Hematopoietic multipotent progenitor cell treated with erythropoietin and hydrocortisone succinate and interleukin-3 and kit ligand, for 4 days (in vitro differentiated cells): ENCODE measurements around the gene INTS11.
A peak's percentile ranks its signal among the peaks of the same experiment; 100 is the strongest.
"Not testable (repeated sequence)": the region's sequence is repeated elsewhere in the genome, so short reads cannot be mapped to it uniquely, and the experiment has no call there.

ENCODE experiments used
- DNase-seq: peaks from one replicate; pipeline ENCODE4 v3.0.0-alpha.2; 2015

Gene INTS11

DNA sequence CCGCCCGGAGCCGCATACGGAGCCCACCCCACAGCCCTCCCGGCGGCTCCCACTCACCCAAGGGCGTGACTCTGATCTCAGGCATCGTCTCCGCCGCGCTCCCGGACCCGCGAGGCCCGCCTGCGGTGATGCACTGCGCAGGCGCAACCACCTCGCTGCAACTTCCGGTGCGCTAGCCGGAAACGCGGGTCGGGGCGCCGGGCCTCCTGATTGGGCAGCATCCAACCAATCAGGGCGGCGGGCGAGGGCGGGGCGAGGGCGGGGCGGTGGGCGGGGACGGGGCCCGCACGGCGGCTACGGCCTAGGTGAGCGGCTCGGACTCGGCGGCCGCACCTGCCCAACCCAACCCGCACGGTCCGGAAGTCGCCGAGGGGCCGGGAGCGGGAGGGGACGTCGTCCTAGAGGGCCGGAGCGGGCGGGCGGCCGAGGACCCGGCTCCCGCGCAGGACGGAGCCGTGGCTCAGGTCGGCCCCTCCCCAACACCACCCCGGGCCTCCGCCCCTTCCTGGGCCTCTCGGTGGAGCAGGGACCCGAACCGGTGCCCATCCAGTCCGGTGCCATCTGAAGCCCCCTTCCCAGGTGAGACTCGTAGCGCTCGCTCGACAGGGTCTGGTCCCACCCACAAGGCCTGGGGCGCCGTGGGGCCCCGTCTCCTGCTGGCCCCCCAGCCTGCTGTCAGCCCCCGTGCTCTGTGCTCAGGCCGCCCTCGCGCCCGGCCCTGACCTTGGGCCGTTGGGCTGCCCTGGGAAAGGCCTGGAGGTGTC lies at the start of gene INTS11, which contains the start of gene CPTP:
Gene INTS11, minus strand, starts transcription at position 137 of the 764 bp plus-strand sequence. Its CDS starts 52 bp downstream, at position 85.
Gene CPTP, plus strand, starts transcription at position 279 of the 764 bp plus-strand sequence. CDS start 2,109 bp downstream, outside the sequence.
- DNase-seq: peak; percentile 97

DNA sequence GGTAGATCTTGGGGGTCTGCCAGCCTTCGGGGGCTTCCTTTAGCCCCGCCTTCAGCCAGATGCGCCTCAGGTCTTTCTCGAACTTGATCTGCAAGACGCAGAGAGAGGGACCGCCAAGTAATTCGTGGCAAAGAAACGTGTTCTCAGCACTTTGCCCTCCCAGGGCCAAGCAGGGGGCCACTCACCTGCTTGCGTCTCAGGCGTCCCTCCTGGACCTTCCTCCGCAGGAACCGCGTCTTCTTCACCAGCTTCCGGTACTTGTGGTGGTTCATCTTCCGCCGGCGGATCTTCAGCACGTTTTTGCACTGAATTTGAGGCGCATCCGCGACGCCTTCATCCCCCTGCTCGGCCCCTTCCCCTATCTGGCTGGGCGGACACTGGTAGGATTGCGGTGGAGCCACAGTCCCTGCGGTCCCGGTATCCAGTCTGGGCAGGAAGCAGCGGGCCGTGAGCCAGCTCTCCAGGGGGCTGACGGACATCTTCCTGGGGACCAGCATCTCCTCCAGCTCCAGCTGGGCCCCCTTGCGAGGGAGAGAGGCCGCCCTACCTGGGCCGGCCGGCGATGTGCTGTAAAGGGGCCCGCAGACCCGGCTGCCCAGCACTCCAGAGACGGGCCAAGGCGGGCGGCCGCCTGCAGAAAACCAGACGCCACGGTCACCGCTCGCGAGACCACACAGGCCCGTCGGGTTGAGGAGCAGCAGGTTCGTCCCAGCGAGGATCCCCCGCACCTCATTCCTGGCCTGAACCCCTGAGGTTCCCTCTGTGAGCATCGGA lies 49.5 kb upstream of the INTS11 start:
- no peak for DNase-seq

DNA sequence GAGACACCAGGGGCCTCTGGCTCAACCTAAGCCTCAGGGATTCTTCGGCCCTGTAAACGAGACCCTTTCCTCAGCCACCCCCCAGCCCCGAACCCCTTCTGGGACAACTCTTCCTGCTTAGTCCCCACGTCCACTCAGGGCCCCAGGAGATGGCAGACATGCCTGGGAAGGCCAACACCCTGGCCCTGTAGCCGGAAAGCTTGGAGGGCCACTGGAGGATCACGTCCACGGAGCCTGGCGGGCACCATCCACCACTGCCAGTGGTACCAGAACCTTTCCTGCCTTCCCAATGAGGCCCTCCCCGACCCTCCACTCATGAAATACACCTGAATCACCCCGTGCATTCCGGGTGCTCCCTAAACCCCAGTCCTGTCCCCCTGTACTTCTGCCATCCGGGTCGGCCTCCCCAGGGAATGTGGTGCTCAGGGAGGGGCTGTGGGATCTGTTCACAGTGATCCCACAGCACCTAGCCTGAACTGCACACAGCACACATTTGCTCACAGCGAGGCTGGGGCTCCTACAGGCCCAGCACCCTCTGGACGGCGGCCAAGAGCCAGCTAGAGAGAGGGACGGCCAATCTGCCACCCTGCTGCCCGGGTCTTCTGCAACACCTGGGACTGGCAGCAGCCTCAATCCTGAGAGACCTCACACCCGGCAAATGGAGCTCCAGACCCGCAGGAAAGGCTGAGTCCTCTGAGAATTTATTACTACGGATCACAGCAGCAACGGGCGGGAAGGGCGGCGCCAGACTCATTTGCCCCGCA lies 48.8 kb upstream of the INTS11 start:
- no peak for DNase-seq

DNA sequence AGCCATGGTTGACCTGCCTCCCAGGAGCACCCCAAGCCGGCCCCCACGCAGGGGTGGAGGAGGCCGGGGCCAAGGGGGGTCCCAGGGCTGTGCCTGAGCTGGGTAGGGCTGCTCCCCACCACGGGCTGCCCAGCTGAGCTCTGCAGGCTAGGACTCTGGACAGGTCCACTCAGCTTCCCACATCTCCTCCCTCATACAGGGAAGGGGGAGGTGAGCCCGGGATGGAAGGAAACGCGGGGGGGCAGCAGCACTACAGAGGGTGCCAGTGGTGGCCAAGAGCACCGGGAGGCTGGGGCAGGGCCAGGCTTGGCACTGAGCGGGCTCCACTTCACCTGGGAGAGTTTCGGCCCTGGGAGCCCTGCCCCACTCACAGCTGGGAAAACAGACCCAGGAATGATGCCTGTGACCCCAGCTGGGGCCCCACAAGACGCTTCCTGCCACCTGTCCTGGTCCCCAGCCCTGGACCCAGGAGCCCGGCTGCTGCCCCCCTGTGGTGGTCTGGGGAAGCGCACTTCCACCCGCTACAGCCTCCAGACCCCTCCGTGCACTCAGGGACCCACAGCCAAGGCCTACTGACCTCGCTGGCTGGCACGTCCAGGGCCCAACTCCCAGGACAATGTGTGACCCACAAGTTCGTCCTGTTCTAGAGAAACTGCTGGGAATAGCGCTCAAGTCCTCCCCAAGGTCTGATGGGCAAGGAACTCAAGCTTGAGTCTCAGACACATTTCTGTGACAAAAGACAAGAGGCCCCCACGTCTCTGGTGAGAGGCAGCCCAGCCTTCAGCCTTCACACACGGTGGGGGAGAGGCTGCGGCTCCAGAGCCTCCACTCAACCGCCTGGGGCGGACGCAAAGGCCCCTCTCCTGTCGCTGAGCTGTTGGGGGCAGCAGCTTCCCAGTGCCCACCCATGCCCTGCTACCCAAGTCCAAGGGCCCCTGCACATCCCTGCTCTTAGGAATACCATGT lies 47.6 kb upstream of the INTS11 start:
- peak; percentile 77 for DNase-seq

DNA sequence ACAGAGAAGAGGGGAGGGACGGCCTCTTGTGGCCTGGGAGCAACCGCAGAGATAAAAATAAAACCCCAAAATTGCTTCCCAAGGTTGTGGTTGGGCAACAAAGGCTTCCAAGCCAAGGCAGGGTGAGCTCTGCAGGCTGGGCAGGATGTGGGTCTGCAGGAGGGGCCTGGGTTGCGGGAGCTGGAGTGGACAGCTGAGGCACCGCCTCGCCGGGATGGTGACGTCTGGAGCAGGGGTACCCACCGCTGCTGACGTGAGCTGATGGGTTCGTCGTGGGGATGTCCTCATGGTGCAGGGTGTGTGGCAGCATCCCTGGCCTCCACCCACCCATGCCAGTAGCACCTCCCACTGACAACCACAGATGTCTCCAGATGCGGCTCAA lies 46.9 kb upstream of the INTS11 start:
- DNase-seq: peak; percentile 91

DNA sequence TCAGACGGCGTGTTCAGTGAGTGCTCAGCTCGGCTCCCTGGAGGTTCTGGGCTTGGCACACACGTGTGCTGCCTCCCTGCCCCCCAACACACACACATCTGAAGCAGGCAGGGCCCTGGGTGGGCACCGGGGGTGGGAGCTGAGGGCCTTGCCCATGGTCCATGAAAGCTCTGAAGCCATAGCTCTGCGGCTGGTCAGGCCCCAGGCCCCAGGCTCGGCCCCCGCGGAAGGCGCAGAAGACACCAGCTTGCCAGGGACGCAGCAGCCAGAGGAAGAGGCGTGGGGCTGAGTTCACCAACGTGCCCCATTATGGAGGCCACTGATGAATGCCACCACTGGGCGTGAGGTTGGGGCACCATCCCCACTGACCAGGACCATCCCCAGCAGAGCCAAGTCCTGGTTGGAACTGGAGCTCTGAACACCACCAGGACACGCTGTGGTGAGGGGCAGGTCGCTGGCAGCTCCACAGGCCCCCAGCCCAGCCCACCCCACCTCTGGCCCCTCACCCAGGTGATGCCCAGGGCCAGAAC lies 46.4 kb upstream of the INTS11 start:
- DNase-seq: no peak

DNA sequence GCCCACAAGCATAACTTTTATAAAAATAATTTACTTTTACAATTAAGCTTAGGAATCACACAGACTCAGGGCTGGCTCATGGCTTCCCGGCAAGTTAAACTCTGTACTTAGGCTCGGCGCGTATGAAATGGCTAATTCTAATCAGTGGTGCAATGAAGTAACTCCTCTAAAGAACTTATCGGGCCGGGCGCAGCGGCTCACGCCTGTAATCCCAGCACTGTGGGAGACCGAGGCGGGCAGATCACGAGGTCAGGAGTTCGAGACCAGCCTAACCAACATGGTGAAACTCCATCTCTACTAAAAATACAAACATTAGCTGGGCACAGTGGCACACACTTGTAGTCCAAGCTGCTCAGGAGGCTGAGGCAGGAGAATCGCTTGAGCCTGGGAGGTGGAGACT lies 45.6 kb upstream of the INTS11 start:
- not testable (repeated sequence) for DNase-seq

DNA sequence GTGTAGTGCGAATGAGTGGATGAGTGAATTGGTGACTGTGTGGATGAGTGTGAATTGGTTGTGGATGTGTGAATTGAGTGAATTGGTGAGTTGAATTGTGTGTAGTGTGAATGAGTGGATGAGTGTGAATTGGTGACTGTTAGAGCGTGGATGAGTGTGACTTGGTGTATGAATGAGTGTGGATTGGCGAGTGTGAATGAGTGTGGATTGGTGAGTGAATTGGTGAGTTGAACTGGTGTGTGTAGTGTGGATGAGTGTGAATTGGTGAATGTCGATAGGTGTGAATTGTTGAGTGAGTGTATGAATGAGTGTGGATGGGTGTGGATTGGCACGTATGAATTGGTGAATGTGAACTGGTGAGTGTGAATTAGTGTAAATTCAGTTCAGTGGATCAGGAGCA lies 42.9 kb upstream of the INTS11 start:
- DNase-seq: no peak

DNA sequence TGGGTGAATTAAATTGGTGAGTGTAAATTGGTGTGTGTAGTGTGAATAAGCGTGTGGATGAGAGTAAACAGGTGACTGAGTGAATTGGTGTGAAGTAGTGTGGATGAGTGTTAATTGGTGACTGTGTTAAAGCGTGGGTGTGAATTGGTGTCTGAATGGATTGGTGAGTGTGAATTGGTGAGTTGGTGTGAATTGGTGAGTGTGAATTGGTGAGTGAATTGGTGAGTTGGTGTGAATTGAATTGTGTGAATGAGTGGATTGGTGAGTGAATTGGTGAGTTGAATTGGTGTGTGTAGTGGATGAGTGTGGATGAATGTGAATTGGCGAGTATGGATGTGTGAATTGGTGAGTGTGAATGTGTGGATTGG lies 42.2 kb upstream of the INTS11 start:
- DNase-seq: no peak

DNA sequence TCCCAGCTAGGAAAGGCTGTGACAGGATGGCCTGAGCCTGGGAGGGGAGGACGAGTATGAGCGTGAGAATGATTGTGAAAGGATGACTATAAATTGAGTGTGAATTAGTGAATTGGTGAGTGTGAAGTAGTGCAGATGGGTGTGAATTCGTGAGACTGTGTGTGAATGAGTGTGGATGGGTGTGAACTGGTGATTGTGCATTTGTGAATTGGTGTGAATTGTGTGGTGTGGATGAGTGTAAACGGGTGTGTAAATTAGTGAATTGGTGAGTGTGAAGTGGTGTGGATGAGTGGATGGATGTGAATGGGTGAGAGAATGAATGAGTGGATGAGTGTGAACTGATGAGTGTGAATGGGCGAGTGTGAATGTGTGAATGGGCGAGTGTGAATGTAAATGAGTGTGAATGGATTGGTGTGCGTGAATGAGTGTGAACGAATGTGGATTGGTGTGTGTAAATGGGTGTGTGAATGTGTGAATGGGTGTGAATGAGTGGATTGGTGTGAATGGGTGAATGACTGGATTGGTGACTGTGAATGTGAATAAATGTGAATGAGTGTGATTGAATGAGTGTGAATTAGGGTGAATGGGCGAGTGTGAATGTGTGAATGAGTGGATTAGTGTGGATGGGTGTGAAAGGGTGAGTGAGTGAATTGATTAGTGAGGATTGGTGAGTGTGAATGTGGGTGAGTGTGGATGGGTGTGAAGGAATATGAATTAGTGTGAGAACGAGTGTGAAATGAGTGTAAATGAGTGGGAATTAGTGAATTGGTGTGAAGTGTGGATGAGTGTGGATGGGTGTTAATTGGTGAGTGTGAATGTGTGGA lies 41.6 kb upstream of the INTS11 start:
- no peak for DNase-seq

DNA sequence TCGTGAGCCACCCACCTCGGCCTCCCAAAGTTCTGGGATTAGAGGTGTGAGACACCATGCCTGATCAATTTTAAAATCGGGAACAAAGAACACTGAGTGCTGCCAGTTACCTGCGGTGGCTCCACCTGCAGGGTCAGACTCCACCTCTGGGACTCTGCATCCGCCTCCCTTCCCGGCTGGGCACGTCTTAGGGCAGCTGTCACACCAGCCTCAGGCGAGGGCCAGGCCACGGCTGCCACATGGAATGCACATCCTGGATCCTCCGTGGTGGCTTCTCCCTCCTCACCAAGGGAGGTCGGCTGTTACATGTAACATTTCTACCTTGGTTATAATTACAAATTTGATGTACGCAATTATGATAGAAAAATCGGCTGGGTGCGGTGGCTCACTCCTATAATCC lies 39.8 kb upstream of the INTS11 start:
- DNase-seq: no peak

DNA sequence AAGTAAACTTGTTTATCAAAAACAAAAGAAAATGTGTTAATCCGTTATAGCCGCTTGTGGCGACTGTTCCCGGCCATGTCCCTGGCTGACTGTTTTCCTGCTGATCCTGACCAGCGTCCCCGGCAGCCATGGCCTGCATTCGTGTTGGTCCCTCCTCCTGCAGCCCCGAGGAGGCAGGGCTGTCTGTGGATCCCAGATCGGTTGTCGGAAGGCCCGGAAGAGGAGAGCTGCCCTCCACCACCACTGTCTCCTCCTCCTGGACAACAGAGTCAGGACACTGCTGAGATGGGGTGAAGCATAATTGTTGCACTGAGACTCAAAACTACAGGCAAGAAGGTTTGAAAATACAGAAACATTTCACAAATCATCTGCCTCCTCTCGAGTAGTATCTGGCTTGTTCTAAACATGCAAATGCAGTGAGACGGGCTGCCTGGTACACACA lies 37.5 kb upstream of the INTS11 start:
- DNase-seq: no peak

DNA sequence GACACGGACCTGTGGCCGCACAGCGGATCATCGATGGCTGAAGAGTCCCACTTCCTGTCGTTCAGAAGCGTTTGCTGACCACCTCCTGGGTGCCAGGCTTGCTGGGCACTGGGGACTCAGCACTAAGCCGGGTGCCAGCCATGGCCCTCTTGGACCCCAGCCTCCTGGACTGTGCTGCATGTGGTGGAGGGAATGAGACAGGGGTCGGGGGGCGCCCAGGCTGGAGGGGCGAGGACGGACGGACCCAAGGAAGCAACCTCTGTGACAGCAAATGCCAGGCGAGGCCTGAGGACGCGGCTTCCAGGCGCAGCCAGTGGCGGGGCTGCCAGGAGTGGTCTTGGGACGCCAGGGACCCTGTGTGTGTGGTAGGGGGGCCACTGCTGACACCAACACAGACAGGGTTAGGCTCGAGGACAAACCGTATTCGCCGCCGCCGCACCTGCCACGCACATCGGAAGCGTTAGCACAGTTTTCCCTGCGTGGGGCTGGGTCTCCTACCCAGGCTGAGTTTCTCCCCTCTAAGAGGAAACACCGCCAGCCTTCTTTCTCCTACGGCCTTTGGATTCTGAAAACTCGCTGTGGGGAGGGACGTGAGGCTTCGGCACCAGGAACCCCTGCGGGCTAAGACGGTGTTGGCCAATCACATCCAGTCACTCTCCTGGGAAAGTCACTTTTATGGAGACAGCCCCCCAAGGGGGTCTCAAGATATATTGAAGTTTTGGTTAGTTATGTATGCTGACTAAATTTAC lies 36.9 kb upstream of the INTS11 start:
- DNase-seq: no peak

DNA sequence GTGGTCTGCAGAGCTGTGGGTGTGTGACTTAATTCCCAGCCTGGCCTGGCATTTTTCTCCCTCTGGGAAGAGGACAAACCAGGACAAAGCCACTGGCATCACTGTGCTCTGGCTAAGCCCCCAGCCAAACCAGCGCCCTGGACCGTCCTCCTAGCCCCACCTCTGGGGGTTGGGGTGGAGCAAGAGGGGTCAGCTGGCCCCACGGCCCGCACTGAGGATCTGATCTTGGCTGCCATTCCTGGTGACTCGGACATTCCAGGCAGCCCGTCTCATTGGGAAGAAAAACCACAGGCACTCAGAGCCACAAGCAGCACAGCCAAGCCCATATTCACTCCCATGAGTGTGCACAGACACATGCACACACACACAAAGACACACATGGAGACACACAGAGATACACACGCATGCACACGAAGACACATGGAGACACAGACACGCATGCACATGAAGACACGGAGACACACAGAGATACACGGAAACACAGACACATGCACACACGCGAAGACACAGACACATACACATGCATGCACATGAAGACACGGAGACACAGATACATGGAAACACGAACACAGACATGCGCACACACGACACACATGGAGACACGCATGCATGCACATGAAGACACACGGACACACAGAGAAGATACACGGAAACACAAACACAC lies 36.2 kb upstream of the INTS11 start:
- no peak for DNase-seq

DNA sequence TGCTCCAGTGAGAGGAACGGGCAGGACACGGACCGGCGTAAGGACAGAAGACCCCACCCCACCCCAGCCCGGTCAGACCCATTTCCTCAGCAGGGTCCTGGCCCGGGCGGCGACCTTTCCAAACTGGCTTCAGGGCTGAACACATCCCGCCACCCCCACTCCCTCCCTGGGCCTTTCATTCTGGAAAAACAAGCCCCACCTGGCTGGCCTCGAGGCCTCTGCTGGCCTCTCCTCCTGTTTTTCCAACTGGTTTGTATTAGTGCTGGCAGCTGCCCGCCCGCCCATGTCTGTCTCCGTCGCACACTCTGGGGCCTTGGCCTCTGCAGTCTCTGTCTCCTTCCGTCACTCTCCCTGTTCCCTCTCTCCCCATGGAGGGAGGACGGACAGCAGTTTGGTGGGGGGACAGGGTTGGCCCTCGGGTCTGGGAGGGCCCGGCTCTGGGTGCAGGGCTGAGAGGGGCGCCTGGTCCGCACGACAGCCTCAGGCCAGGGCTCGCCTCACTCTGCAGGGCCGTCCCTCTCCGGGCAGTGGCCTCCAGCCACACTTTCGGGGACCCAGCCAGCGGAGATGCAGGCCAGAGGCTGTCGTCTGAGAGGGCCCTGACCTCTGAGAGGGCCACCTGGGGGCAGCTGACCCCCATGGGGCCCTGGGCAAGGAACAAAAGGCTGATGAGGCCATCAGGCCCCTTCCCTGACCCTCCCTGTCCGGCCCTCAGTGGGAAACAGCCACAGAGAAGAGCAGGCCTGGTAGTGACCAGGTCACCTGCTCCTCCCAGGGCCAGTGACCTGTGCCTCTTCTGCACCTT lies 35.4 kb upstream of the INTS11 start:
- no peak for DNase-seq

DNA sequence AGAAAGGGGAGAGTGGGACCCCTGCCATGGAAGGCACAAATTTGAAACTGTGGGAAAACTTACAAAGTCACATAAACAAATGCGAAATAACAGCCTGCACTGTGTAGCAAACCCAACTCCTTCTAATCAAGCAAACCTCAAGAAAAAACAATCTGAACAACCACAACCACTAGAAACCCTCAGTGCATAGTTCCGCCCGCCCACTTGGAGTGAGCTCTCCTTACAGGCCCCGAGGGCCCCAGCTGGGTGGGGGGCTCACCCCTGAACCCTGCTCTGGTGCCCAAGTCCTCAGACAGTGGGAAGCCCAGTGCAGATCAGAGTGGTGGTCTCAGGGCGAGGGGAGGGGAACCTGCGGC lies 34.8 kb upstream of the INTS11 start:
- DNase-seq: peak; percentile 37

DNA sequence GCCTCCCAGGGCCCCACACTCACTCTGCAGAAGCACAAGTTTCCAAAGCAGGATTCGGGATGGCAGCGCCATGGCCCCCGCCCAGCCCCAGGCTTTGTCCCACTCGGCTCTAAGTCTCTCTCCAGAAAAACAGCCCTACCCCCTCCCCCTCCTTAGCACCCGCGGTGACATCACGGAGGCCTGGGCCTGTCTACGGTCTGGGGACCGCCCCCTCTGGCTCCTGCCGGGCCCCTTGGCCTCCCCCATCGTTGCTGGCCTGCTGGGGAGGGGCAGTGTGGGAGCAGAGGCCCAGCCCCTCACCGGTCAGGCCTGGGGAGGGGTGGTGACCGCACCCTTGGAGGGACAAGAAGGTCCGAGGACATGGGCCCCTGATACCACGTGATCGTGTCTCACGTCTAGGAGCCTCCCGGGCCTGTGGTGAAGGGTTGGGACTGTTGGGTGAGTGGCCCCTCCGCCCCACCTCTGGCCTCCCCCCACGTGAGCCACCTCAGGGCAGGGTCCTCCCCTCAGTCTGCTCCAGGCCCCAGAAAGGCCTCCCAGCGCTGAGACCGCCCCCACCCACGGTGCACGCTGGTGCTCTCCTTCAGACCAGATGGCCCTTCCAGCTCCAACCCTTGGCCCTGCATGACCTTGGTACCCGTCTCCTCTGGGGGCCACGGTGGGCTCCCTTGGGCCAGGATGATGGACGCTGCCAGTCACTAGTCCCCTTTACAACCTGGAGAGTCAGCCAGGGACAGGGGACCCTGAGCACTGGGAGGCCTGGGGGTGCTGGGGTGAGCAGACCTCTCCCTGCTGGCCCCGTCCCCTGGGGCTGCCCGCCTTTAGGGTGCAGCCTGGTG lies 34.2 kb upstream of the INTS11 start, which contains the start of gene MXRA8:
Gene MXRA8, minus strand, starts transcription at position 123 of the 839 bp plus-strand sequence. Its CDS starts 51 bp downstream, at position 72.
- DNase-seq: no peak
